ENCODE data around the gene GABRG3. TPM values are rescaled to one million over a fixed set of nuclear protein-coding genes. Genes with fewer than 3 reads are reported as not detected.
"Not testable (repeated sequence)": the region's sequence is repeated elsewhere in the genome, so short reads cannot be mapped to it uniquely, and the experiment has no call there.

GABRG3 gene
- total and polyA plus RNA-seq, 2 experiments from 2014 or later, result 0.10 to 1.4 TPM

- not testable (repeated sequence) for H3K4me2 ChIP-seq; H3K4me1 ChIP-seq (ENCODE audit: insufficient read depth); H3K4me3 ChIP-seq; ATAC-seq; H2AFZ ChIP-seq; H3K27ac ChIP-seq (ENCODE audit: low read depth); H3K36me3 Mint-ChIP-seq (ENCODE audit: low read depth); H3K27me3 Mint-ChIP-seq (ENCODE audit: insufficient read depth, low read depth, poor library complexity); H4K20me1 ChIP-seq (replicated peaks; ENCODE audit: insufficient read depth); H3K27ac Mint-ChIP-seq; DNase-seq (ENCODE audit: low spot score); H3K9me2 ChIP-seq (ENCODE audit: insufficient read depth); H3K4me3 Mint-ChIP-seq; H3K79me2 ChIP-seq (replicated peaks; ENCODE audit: insufficient read depth); H3K36me3 ChIP-seq (ENCODE audit: insufficient read depth); H3K27me3 ChIP-seq (ENCODE audit: insufficient read depth); H3K4me1 Mint-ChIP-seq; H3F3A ChIP-seq (replicated peaks; ENCODE audit: low read depth)
- peaks cover 14% of the 10 kb centered on the region for H3K9me3 Mint-ChIP-seq
Measured at GRCh38 chr15:27377391-27377790, 406.4 kb downstream of the GABRG3 start.

GRCh38 chr15:27382361-27383025 is 411.5 kb downstream of the GABRG3 start:
- H3K4me3 Mint-ChIP-seq, result no peak overlapping the region
- no peaks in the 10 kb centered on the region for H3K9me3 Mint-ChIP-seq
- no peaks in the 10 kb centered on the region for H3K4me1 ChIP-seq (ENCODE audit: insufficient read depth)
- no peaks in the 10 kb centered on the region for H3K36me3 ChIP-seq (ENCODE audit: insufficient read depth)
- H4K20me1 ChIP-seq (replicated peaks; ENCODE audit: insufficient read depth), result no peaks in the 10 kb centered on the region
- no peak for DNase-seq (ENCODE audit: low spot score)
- no peaks in the 10 kb centered on the region for H3K9me2 ChIP-seq (ENCODE audit: insufficient read depth)
- no peaks in the 10 kb centered on the region for H3F3A ChIP-seq (replicated peaks; ENCODE audit: low read depth)
- H3K36me3 Mint-ChIP-seq (ENCODE audit: low read depth), result no peaks in the 10 kb centered on the region
- no peaks in the 10 kb centered on the region for H3K27me3 Mint-ChIP-seq (ENCODE audit: insufficient read depth, low read depth, poor library complexity)
- H3K27ac ChIP-seq (ENCODE audit: low read depth), result no peak overlapping the region
- no peak overlapping the region for H2AFZ ChIP-seq
- no peak overlapping the region for H3K27ac Mint-ChIP-seq
- no peak overlapping the region for H3K4me2 ChIP-seq
- no peaks in the 10 kb centered on the region for H3K27me3 ChIP-seq (ENCODE audit: insufficient read depth)
- no peak for ATAC-seq
- no peaks in the 10 kb centered on the region for H3K4me1 Mint-ChIP-seq
- no peak overlapping the region for H3K4me3 ChIP-seq
- no peaks in the 10 kb centered on the region for H3K79me2 ChIP-seq (replicated peaks; ENCODE audit: insufficient read depth)
- no peak for TF ChIP-seq EZH2 (IDR thresholded peaks at IDR 0.05; ENCODE audit: low read depth, unreplicated experiment)
- TF ChIP-seq REST (IDR thresholded peaks at IDR 0.05; ENCODE audit: unreplicated experiment), result no peak
- TF ChIP-seq, protein P1, sequence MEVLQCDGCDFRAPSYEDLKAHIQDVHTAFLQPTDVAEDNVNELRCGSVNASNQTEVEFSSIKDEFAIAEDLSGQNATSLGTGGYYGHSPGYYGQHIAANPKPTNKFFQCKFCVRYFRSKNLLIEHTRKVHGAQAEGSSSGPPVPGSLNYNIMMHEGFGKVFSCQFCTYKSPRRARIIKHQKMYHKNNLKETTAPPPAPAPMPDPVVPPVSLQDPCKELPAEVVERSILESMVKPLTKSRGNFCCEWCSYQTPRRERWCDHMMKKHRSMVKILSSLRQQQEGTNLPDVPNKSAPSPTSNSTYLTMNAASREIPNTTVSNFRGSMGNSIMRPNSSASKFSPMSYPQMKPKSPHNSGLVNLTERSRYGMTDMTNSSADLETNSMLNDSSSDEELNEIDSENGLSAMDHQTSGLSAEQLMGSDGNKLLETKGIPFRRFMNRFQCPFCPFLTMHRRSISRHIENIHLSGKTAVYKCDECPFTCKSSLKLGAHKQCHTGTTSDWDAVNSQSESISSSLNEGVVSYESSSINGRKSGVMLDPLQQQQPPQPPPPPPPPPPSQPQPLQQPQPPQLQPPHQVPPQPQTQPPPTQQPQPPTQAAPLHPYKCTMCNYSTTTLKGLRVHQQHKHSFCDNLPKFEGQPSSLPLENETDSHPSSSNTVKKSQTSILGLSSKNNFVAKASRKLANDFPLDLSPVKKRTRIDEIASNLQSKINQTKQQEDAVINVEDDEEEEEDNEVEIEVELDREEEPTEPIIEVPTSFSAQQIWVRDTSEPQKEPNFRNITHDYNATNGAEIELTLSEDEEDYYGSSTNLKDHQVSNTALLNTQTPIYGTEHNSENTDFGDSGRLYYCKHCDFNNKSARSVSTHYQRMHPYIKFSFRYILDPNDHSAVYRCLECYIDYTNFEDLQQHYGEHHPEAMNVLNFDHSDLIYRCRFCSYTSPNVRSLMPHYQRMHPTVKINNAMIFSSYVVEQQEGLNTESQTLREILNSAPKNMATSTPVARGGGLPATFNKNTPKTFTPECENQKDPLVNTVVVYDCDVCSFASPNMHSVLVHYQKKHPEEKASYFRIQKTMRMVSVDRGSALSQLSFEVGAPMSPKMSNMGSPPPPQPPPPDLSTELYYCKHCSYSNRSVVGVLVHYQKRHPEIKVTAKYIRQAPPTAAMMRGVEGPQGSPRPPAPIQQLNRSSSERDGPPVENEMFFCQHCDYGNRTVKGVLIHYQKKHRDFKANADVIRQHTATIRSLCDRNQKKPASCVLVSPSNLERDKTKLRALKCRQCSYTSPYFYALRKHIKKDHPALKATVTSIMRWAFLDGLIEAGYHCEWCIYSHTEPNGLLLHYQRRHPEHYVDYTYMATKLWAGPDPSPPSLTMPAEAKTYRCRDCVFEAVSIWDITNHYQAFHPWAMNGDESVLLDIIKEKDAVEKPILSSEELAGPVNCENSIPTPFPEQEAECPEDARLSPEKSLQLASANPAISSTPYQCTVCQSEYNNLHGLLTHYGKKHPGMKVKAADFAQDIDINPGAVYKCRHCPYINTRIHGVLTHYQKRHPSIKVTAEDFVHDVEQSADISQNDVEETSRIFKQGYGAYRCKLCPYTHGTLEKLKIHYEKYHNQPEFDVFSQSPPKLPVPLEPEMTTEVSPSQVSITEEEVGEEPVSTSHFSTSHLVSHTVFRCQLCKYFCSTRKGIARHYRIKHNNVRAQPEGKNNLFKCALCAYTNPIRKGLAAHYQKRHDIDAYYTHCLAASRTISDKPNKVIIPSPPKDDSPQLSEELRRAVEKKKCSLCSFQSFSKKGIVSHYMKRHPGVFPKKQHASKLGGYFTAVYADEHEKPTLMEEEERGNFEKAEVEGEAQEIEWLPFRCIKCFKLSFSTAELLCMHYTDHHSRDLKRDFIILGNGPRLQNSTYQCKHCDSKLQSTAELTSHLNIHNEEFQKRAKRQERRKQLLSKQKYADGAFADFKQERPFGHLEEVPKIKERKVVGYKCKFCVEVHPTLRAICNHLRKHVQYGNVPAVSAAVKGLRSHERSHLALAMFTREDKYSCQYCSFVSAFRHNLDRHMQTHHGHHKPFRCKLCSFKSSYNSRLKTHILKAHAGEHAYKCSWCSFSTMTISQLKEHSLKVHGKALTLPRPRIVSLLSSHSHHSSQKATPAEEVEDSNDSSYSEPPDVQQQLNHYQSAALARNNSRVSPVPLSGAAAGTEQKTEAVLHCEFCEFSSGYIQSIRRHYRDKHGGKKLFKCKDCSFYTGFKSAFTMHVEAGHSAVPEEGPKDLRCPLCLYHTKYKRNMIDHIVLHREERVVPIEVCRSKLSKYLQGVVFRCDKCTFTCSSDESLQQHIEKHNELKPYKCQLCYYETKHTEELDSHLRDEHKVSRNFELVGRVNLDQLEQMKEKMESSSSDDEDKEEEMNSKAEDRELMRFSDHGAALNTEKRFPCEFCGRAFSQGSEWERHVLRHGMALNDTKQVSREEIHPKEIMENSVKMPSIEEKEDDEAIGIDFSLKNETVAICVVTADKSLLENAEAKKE (CRISPR knock-in tag; IDR thresholded peaks at IDR 0.05), result no peak
- TF ChIP-seq STAT1 (IDR thresholded peaks at IDR 0.05; ENCODE audit: unreplicated experiment), result no peak
- no peak for TF ChIP-seq CREB1 (CRISPR knock-in tag; IDR thresholded peaks at IDR 0.05; ENCODE audit: low read depth)
- TF ChIP-seq ETS1 (IDR thresholded peaks at IDR 0.05), result no peak
- no peak for TF ChIP-seq JUNB (IDR thresholded peaks at IDR 0.05; ENCODE audit: unreplicated experiment)
- TF ChIP-seq EZH2phosphoT487 (IDR thresholded peaks at IDR 0.05; ENCODE audit: unreplicated experiment), result no peak
- no peak for TF ChIP-seq CTCF (conservative IDR thresholded peaks at IDR 0.05; ENCODE audit: low read depth in 2 of 2)

Data from GM23338 (cell line).